HG02642 (cell line): ENCODE results near the gene CHRDL2.
"Not testable (repeated sequence)": the region's sequence is repeated elsewhere in the genome, so short reads cannot be mapped to it uniquely, and the experiment has no call there.

Experiments used
- ATAC-seq: cut with Tn5 transposase; IDR thresholded peaks from one replicate; pipeline ENCODE4 v1.9.1; 2021; ENCODE audit warnings: mild to moderate bottlenecking; ENCODE audit not compliant: unreplicated experiment, poor library complexity

The CHRDL2 gene, protein sequence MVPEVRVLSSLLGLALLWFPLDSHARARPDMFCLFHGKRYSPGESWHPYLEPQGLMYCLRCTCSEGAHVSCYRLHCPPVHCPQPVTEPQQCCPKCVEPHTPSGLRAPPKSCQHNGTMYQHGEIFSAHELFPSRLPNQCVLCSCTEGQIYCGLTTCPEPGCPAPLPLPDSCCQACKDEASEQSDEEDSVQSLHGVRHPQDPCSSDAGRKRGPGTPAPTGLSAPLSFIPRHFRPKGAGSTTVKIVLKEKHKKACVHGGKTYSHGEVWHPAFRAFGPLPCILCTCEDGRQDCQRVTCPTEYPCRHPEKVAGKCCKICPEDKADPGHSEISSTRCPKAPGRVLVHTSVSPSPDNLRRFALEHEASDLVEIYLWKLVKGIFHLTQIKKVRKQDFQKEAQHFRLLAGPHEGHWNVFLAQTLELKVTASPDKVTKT

GRCh38 chr11:74731301-74732094, at the start of gene CHRDL2:
Gene CHRDL2, minus strand, starts transcription at chr11:74731426. Its CDS starts 538 bp downstream, at chr11:74730888.
- ATAC-seq = no peak

DNA sequence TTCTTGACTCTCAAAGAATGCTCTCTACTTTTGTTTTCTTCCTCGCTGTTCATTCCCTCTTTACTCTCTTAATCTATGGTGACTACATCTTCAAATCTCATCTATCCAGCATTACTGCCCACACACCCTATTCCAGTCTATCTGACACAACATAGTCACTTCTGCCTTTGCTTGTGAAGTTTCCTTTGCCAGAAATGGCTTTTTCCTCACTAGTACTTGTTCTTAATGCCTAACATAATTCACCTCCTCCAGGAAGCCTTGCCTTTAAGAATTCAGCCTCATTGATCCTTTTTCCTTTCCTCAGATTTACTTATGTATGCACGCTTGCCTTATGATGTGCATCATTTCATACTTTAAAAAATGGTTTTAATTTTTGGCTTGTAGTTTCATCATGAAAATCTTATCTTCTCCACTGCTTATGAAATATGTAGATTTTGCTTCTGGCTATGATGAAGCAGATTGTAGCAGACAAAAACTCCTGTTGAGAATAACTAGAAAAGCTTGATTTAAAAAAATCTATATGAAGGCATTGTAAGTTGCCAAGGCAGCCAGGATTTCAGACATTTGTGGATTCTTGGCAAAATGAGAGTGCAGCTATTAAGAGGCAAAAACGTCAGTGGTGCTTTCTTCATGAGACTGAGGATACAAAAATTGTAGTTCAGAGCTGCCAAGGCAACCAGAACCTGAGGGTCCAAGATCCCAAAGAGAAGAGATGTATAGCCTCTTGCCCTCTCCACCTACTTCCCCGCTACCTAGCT, 49.2 kb upstream of the CHRDL2 start:
- no peak for ATAC-seq

- ATAC-seq = no peak
Measured at GRCh38 chr11:74778581-74778980, 47.4 kb upstream of the CHRDL2 start.

DNA sequence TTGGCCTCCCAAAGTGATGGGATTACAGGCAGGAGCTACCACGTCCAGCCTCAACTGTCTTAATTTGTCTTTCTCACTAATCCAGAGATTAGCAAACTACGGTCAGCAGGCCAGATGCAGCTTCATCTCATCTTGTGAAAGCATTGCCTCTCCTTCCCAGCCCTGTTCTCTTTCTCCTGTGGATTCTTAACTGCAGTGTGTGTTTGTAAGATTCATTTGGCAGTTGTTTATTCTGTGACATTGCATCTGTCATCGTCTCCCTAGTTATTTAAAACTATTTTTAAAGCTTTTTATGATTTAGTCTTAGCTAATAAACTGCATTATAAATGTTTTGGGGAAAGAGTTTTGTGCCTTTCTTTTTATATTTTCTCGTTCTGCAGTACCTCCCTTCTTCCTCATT, 46.7 kb upstream of the CHRDL2 start:
- no peak for ATAC-seq

DNA sequence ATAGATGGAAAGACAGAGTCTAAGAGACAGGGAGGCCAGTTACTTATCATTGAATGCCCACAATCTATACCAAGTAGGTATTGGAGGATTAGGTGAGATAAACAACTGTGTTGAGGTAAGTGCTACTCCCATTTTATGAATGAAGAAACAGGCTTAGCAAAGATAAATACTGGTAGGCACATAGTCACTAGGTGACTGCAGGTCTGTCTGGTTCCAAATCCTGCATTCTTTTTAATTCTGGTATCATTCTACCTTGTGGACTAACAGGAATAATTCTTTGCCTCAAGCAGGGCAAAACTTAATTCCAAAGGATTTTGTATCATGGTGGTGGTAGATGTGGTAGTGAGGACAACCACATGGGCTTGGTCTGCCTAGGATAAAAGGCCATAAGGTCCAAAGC, 45.8 kb upstream of the CHRDL2 start:
- ATAC-seq = no peak

DNA sequence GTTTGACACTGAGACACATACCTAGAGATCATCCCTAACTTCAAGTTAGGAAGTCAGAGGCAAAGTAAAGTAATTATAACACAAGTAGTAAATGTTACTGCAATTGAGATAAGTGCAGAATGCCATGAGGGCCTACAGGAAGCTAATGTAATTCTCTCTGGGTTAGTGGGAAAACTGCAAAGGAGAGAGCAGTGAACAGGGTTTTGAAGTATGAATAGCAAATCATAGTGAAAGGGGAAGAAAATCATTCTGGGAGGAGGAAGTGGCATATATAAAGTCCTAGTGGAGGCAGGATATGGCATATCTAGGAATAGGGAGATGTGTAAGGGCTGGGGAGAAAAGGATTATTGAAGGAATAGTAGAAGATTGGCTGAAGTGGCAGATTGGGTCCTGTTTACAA, 45.3 kb upstream of the CHRDL2 start:
- ATAC-seq = no peak

DNA sequence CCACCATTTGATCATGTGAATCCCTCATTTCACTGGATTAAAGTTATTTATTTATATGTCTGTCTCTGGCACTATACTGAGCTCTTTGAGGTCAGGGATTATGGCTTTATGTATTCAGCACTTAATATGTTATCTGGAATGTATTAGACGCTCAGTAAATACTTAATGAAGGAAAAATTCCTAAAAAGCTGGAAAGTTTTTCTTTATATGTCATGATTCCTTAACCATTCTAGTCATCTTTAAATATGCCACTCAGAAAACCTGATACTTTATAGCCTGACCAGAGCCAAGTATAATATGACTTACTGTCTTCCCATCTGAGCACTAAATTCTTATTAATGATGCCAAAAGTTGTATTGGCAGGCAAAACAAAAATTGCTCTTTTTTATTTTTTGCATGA, 44.5 kb upstream of the CHRDL2 start:
- ATAC-seq = no peak

DNA sequence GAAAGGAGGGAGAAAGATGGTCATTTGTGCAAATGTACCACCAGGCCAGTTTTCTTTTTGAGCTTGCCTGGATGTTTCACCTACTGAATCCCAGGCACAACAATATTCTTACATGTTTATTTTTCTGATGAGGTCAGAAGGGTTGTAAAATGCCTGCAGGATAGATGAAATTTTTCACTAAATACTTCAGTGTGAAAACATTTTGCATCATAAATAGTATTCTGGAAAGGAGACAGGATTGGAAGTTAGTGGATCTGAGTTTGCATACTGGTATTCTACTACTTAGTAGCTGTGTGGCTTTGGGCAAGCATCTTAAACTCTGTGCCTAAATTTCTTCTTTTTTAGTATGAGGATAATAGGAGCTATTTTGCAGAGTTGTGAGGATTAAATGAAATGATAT, 42.2 kb upstream of the CHRDL2 start:
- no peak for ATAC-seq

DNA sequence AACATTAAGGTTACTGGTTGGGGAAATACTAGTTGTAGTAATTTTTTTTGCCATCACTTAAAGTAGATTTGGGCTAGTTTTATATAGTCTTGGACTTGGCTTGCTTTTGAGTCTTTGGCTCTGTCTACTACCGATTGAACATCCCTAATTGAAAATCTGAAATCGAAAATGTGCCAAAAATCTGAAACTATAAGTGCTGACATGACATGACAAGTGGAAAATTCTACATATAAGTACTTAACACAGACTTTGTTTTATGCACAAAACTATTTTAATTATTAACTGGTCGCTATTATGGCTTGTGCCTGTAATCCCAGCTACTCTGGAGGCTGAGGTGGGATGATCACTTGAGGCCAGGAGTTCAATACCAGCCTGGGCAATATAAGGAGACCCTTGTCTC, 39.9 kb upstream of the CHRDL2 start:
- ATAC-seq = no peak

DNA sequence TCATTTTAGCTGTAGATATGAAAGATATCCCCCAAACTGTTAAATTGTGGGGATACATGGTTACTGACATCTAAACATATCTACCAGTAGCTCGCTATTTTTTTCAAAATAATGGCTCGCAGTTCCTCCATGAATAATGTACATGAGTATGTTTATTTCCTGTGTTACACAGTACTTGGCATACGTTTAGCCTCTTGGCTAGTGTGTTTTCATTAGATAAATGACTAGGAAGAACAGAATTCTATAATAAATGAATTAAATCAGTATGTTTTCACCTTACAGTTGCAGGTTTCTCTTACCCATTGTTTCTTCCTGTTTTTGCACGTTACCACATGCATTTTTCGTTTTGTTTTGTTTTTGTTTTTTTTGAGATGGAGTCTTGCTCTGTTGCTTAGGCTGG, 39.2 kb upstream of the CHRDL2 start:
- no peak for ATAC-seq

DNA sequence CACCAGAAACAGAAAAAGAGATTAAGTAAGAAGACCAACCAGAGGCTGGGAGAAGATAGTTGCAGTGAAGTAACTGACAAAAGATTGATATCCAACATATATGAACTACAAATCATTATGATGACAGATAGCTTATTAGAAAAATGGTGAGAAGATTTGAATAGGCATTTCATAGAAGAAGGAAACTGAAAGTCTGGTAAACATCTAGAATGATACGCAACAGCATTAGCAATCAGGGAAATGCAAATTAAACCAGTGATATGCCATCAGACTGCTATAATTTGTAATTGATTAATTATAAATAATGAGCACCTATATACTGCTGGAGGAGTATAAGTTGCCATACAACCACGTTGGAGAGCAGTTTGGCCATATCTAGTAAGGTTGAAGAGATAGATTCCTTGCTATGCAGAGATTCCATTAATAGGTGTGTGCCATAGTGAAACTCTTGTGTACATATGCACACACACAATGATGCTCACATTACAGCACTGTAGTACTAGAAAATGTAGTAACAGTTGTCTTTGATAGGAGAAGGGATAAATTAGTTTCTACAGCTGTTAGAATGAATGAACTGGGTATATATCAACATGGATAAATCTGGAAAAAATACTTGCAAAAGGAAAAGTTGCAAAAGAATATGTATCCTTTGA, 38.0 kb upstream of the CHRDL2 start:
- ATAC-seq = no peak

DNA sequence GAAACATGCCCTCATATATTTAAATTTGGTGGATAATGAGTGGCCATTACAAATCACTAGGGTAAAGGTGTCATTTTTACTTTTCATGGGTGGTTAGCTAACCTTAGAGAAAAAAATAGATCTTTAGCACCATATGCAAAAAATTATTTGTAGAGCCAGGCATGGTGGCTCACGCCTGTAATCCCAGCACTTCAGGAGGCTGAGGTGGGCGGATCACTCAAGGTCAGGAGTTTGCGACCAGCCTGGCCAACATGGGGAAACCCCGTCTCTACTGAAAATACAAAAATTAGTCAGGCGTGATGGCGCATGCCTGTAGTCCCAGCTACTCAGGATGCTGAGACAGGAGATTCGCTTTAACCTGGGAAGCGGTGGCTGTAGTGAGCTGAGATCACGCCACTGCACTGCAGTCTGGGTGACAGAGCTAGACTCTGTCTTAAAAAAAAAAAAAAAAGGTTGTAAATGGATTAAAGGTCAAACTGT, 37.0 kb upstream of the CHRDL2 start:
- ATAC-seq = peak; percentile 63

- ATAC-seq = no peak
Measured at GRCh38 chr11:74766905-74767304, 35.7 kb upstream of the CHRDL2 start.

DNA sequence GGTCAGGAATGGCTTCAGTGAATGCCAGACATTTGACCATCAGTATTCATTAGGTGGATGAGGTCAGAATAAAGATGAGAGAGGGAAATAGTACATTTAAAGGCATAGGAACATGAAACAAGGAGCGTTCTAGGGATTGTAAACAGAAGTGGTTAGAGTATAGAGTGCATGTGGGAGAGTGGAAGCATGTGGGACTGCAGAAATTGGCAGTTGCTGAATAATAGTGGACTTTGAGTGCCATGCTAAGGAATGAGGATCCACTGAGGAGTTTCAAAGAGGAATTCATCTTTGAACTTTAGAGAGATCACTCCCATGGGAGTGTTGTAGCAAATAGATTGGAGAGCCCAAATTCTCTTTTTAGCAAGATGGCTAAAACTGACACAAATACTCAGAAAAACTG, 25.3 kb upstream of the CHRDL2 start:
- ATAC-seq = no peak

DNA sequence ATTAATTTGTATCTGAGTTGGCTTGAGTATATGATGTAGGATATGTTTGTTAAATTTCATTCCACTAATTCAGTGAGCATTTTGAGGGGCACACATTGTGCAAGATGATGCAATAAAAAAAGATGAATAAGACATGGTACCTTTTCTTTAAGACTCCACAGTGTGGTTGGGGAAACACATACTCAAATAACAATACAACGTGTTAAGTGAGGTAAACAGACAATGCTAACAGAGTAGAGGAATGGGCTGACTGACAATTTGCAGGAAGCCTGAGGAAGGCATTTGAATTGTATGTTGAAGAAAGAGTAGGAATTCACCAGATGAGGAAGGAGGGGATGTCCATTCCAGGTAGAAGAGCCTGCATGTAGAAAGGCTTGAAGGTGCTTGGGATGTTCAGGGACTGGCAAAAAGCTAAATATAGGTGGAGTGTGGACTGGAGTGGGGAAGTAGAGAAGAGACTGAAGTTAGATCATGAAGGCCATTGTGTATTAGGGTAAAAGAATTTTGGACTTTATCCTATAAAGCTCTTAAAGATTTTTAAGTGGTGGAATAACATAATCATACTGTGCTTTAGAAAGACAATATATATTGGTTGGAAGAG, 24.3 kb upstream of the CHRDL2 start:
- no peak for ATAC-seq

GRCh38 chr11:74754507-74755252, 23.5 kb upstream of the CHRDL2 start:
- no peak for ATAC-seq

GRCh38 chr11:74751303-74751702, 20.1 kb upstream of the CHRDL2 start:
- ATAC-seq = no peak

- ATAC-seq = not testable (repeated sequence)
Measured at GRCh38 chr11:74750598-74750997, 19.4 kb upstream of the CHRDL2 start.

DNA sequence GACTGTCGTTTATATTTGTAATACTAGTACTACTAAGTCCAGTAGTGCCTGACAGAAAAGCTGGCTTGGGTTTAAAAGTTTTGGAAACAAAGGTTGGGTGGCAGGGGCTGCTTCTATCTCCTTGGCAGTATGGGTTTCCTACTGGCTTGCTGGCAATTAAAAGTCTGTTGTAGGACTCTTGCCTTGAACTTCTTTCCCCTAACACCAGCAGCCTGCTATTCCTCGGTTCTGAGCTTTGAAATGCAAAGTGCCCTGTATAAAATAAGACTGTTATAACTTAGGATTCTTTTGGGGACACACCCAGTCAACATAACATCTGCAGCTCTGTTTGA, 18.7 kb upstream of the CHRDL2 start:
- ATAC-seq = no peak
